Adipocyte (in vitro differentiated cells): ENCODE data around the gene CHSY3.
A peak's percentile ranks its signal among the peaks of the same experiment; 100 is the strongest.

ENCODE experiments used
- DNase-seq: peaks from one replicate; pipeline ENCODE4 v3.0.0-alpha.2; 2015; ENCODE audit warnings: low read depth
- H3K27me3 ChIP-seq: replicated peaks from 2 replicates; pipeline ENCODE4 v1.7.0; 2013; ENCODE audit warnings: mild to moderate bottlenecking, low read length, moderate library complexity; ENCODE audit not compliant: control insufficient read depth, insufficient read depth
- H3K36me3 ChIP-seq: 2 replicates; pipeline ENCODE4 v1.7.0; 2013; ENCODE audit warnings: low read length, mild to moderate bottlenecking, moderate library complexity; ENCODE audit not compliant: control insufficient read depth, insufficient read depth, severe bottlenecking
- H3K4me1 ChIP-seq: 2 replicates; pipeline ENCODE4 v1.7.0; 2013; ENCODE audit warnings: mild to moderate bottlenecking, low read length, moderate library complexity; ENCODE audit not compliant: control insufficient read depth, insufficient read depth
- H3K4me3 ChIP-seq: 2 replicates; pipeline ENCODE4 v1.7.0; 2013; ENCODE audit warnings: mild to moderate bottlenecking, low read length, moderate library complexity
- H3K9ac ChIP-seq: 2 replicates; pipeline ENCODE4 v1.7.0; 2013; ENCODE audit warnings: mild to moderate bottlenecking, low read length, moderate library complexity
- H3K9me3 ChIP-seq: 2 replicates; pipeline ENCODE4 v1.7.0; 2013; ENCODE audit warnings: mild to moderate bottlenecking, low read length, moderate library complexity; ENCODE audit not compliant: control insufficient read depth

CHSY3 gene

DNA sequence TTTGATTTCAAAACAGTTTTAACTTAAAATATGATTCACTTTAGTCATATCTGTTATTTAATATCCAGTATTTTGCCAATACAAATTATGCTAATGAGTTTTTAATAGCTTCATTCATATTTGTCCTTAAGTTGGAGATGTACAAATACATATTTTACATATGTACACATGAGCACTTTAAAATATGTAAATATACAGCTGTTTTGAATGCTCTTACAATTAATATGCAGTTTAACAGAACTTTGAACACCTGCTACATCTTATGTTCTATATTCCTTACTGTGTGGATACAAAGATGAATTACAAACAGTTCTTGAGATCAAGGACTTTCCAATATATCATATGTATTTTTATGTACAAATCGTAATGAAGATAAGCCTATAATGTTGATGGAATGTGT is 74.0 kb downstream of the CHSY3 start:
- peaks cover 17% of the 10 kb centered on the region for H3K4me1 ChIP-seq
- no peak for DNase-seq
- no peaks in the 10 kb centered on the region for H3K27me3 ChIP-seq
- H3K36me3 ChIP-seq = no peaks in the 10 kb centered on the region
- H3K9me3 ChIP-seq = no peaks in the 10 kb centered on the region
- no peak overlapping the region for H3K4me3 ChIP-seq
- no peak overlapping the region for H3K9ac ChIP-seq

DNA sequence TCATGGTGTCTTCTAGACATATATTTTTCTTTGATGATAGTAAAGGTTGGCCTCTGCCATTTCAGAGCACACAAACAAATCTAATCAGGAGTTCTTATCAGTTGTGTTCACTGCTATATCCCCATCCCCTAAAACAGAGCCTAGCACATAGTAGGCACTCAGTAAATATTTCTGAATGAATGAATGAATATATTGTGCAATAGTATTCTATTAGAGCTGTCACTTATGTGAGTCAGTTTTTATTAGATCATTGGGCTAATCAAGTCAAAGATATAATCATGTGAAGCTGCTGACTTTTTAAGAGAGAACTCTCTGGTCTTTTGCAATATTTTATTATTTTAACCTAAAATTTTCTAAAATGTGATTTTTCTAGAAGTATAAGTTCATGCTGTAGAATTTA is 84.2 kb downstream of the CHSY3 start:
- no peaks in the 10 kb centered on the region for H3K27me3 ChIP-seq
- no peaks in the 10 kb centered on the region for H3K36me3 ChIP-seq
- peaks cover 17% of the 10 kb centered on the region for H3K9me3 ChIP-seq
- H3K4me1 ChIP-seq = no peaks in the 10 kb centered on the region
- no peak overlapping the region for H3K4me3 ChIP-seq
- H3K9ac ChIP-seq = no peak overlapping the region
- DNase-seq = no peak

DNA sequence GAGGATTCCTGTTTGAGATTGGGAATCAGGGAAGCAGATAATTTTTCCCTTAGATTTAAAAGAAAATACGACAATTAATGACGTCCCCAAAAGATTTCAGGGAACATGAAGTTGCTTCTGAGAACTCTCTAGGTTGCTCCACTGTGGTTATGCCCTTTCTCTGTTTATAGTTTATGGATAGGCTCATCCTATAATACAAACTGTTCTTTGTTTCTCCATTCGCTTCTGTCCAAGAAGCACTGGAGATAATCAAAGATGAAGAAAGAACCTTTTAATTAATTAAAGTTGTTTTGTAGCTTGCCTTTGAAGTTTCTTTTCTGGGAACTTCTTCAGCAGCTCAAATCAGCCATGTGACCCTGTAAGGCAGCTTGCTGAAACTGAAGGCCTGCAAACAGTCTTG is 87.5 kb downstream of the CHSY3 start:
- Histone ChIP-seq H3K4me1 (peaks cover 5% of the 10 kb centered on the region), H3K4me3 (no peak overlapping the region), H3K27me3 (no peaks in the 10 kb centered on the region), H3K9ac (no peak overlapping the region), H3K9me3 (peaks cover under 1% of the 10 kb centered on the region), H3K36me3 (no peaks in the 10 kb centered on the region)
- no peak for DNase-seq

DNA sequence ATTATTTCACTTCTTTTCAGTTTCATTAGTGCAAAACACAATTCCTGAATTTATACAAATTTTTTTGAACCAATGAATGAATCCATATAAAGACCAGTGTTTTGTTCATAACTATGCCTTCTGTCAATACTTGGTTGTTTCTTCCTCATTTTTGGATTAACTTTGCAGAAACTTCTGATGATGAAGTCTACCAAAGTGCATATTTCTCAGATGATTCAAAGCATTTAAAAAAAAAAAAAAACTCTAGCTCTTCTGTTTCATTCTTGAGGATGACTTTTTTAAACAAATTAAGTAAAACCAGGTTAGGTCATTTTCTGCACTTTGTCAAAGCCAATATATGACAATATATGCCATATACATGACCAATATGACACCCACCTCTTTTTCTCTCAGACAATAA is 92.6 kb downstream of the CHSY3 start:
- Histone ChIP-seq H3K4me3 (no peak overlapping the region), H3K27me3 (no peaks in the 10 kb centered on the region), H3K9me3 (no peaks in the 10 kb centered on the region), H3K9ac (no peak overlapping the region), H3K4me1 (peaks cover 11% of the 10 kb centered on the region), H3K36me3 (no peaks in the 10 kb centered on the region)
- DNase-seq = peak; percentile 84

DNA sequence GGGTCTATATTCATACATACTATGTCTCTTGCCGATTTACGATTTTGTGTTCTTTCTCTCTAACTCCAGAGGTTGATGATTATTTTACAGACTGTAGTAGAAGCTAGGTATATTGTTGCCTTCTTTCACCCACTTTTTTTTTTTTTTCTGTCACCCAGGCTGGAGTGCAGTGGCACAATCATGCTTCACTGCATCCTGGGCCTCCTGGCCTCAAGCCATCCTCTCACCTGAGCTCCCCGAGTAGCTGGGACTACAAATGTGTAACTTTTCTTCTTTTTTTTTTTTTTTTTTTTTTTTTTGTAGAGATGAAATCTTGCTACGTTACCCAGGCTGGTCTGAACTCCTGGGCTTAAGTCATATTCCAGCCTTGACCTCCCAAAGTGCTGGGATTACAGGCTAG is 96.2 kb downstream of the CHSY3 start:
- no peaks in the 10 kb centered on the region for H3K27me3 ChIP-seq
- no peak for DNase-seq
- H3K9ac ChIP-seq = no peak overlapping the region
- no peaks in the 10 kb centered on the region for H3K9me3 ChIP-seq
- no peaks in the 10 kb centered on the region for H3K36me3 ChIP-seq
- peaks cover 11% of the 10 kb centered on the region for H3K4me1 ChIP-seq
- H3K4me3 ChIP-seq = no peak overlapping the region

DNA sequence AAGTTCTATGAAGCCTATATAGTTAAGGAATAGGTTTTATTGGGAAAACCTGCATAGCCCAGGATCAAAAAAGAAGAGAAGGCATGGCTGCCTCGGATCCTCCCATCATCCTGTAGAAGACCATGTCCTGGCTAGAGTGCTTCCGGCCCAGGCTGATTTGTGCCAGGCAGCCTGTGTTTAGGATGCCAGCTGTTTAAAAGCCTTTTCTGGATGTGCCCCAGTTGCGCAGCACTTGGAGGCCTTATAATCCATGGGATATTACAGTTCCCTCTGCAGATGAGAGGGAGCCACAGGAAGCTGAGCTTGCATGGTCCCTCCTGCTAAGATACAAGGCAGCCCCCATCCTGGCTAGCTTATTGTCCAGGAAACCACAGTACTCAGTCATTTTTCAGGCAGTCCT is 97.9 kb downstream of the CHSY3 start:
- H3K4me3 ChIP-seq = no peak overlapping the region
- no peak overlapping the region for H3K9ac ChIP-seq
- DNase-seq = no peak
- H3K4me1 ChIP-seq = peaks cover 1% of the 10 kb centered on the region
- H3K9me3 ChIP-seq = no peaks in the 10 kb centered on the region
- no peaks in the 10 kb centered on the region for H3K36me3 ChIP-seq
- no peaks in the 10 kb centered on the region for H3K27me3 ChIP-seq

DNA sequence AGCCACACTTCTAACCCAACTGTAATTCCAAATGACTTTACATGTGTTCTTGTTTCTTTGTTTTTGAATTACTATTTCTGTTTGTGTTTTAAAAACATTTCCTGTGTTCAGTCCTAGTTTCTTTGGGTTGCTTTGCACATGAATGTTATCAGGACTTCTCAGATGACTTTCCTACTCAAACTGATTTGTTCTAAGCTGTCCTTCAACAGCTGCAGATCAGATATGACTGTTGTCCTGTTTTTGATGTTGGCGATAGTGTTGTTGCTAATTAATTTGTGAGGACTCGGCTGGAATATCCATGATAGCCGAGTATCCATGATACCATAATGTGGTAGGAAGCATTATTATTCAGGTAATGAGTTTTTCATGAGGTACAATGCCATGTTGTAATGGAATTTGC is 98.6 kb downstream of the CHSY3 start:
- DNase-seq = no peak
- Histone ChIP-seq H3K27me3 (no peaks in the 10 kb centered on the region), H3K9ac (no peak overlapping the region), H3K4me3 (no peak overlapping the region), H3K9me3 (no peaks in the 10 kb centered on the region), H3K36me3 (no peaks in the 10 kb centered on the region), H3K4me1 (no peaks in the 10 kb centered on the region)

DNA sequence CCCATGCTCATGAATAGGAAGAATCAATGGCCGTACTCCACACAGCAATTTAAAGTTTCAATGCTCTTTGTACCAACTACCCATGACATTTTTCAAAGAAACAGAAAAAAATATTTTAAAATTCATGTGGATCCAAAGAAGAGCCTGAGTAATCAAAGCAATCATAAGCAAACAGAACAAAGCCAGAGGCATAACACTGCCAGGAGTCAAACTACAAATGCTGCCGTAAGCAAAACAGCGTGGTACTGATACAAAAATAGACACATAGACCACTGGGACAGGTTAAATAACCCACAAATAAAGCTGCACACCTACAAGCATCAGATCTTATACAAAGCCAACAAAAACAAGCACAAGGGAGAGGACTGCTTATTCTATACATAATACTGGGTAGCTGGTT is 107.7 kb downstream of the CHSY3 start:
- Histone ChIP-seq H3K27me3 (no peaks in the 10 kb centered on the region), H3K9ac (no peak overlapping the region), H3K36me3 (no peaks in the 10 kb centered on the region), H3K4me1 (no peaks in the 10 kb centered on the region), H3K4me3 (no peak overlapping the region), H3K9me3 (peaks cover 9% of the 10 kb centered on the region)
- no peak for DNase-seq

GRCh38 chr5:130017173-130017572 is 112.9 kb downstream of the CHSY3 start:
- DNase-seq = no peak
- Histone ChIP-seq H3K27me3 (no peaks in the 10 kb centered on the region), H3K4me1 (no peaks in the 10 kb centered on the region), H3K36me3 (no peaks in the 10 kb centered on the region), H3K9me3 (no peaks in the 10 kb centered on the region), H3K9ac (no peak overlapping the region), H3K4me3 (no peak overlapping the region)

- no peak for DNase-seq
- H3K4me1 ChIP-seq = peaks cover 8% of the 10 kb centered on the region
- H3K27me3 ChIP-seq = no peaks in the 10 kb centered on the region
- H3K4me3 ChIP-seq = no peak overlapping the region
- H3K9ac ChIP-seq = no peak overlapping the region
- no peaks in the 10 kb centered on the region for H3K36me3 ChIP-seq
- no peaks in the 10 kb centered on the region for H3K9me3 ChIP-seq
Measured at GRCh38 chr5:130018641-130019040, 114.4 kb downstream of the CHSY3 start.

DNA sequence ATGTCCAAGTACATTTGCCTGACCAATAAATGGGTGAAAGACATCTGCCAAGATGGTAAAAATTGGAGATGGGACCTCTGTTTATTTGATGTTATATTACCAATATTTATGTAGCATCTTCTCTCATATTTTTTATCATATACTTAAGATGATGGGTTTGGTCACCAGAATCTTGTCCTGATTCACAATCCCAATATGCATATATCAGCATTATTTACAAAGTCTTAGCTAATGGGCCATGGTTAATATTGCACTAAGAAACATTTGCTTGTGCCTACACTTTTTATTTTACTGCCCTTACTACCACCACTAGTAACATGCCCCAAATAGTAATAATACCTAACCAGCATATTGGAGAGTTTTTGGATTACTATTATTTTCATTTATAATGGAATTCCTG is 116.7 kb downstream of the CHSY3 start:
- no peak for DNase-seq
- H3K9me3 ChIP-seq = no peaks in the 10 kb centered on the region
- no peak overlapping the region for H3K4me3 ChIP-seq
- no peak overlapping the region for H3K9ac ChIP-seq
- no peaks in the 10 kb centered on the region for H3K36me3 ChIP-seq
- H3K4me1 ChIP-seq = peaks cover 21% of the 10 kb centered on the region
- no peaks in the 10 kb centered on the region for H3K27me3 ChIP-seq

- Histone ChIP-seq H3K9ac (no peak overlapping the region), H3K36me3 (no peaks in the 10 kb centered on the region), H3K4me1 (peaks cover 21% of the 10 kb centered on the region), H3K4me3 (no peak overlapping the region), H3K9me3 (no peaks in the 10 kb centered on the region), H3K27me3 (no peaks in the 10 kb centered on the region)
- DNase-seq = no peak
Measured at GRCh38 chr5:130021876-130022275, 117.6 kb downstream of the CHSY3 start.
